Osteoblast (primary cell): Measurements from ENCODE around the gene ARHGEF7. TPM values are rescaled to one million over a fixed set of nuclear protein-coding genes. Genes with fewer than 3 reads are reported as not detected.
A peak's percentile ranks its signal among the peaks of the same experiment; 100 is the strongest.

Experiments
- DNase-seq: peaks from one replicate; pipeline ENCODE4 v3.0.0; 2011; ENCODE audit warnings: low spot score, mixed read lengths; ENCODE audit not compliant: insufficient read length; ENCODE audit errors: missing footprints
- H2AFZ ChIP-seq: 2 replicates; pipeline ENCODE4 v1.6.0; 2011; ENCODE audit warnings: mild to moderate bottlenecking, low read length
- H3K27ac ChIP-seq: 2 replicates; pipeline ENCODE4 v1.5.1; 2011; ENCODE audit warnings: mild to moderate bottlenecking, low read depth, low read length, moderate library complexity
- H3K27me3 ChIP-seq: 2 replicates; pipeline ENCODE4 v1.6.0; 2012; ENCODE audit warnings: mild to moderate bottlenecking, control low read depth, inconsistent platforms, low read length, moderate library complexity; ENCODE audit not compliant: insufficient read depth
- H3K36me3 ChIP-seq: 2 replicates; pipeline ENCODE4 v1.5.1; 2011; ENCODE audit warnings: mild to moderate bottlenecking, low read length, control low read depth, moderate library complexity; ENCODE audit not compliant: insufficient read depth
- H3K4me1 ChIP-seq: 2 replicates; pipeline ENCODE4 v1.5.1; 2011; ENCODE audit warnings: mild to moderate bottlenecking, low read length, control low read depth, moderate library complexity; ENCODE audit not compliant: insufficient read depth
- H3K4me2 ChIP-seq: 2 replicates; pipeline ENCODE4 v1.6.0; 2011; ENCODE audit warnings: mild to moderate bottlenecking, low read length; ENCODE audit not compliant: insufficient read depth
- H3K4me3 ChIP-seq: fragments of 200-600 bp; sonication (generic); 3 replicates; pipeline ENCODE4 v1.5.1; 2012; ENCODE audit warnings: mild to moderate bottlenecking, low read length, inconsistent platforms; ENCODE audit not compliant: insufficient read depth
- H3K79me2 ChIP-seq: 2 replicates; pipeline ENCODE4 v1.6.0; 2012; ENCODE audit warnings: mild to moderate bottlenecking, low read length, control low read depth, inconsistent platforms; ENCODE audit not compliant: insufficient read depth
- H3K9me3 ChIP-seq: 2 replicates; pipeline ENCODE4 v1.5.1; 2011; ENCODE audit warnings: low read depth, low read length, control low read depth
- H4K20me1 ChIP-seq: 2 replicates; pipeline ENCODE4 v1.6.0; 2012; ENCODE audit warnings: mild to moderate bottlenecking, low read length, control low read depth; ENCODE audit not compliant: insufficient read depth
- CTCF ChIP-seq: IDR thresholded peaks from 2 replicates; pipeline ENCODE4 v1.5.1; 2011; ENCODE audit warnings: mild to moderate bottlenecking, low read depth, low read length, moderate library complexity; ENCODE audit errors: extremely low read depth
- total RNA-seq: library from RNA; depleted of rRNA; stranded (reverse); fragments of >200 nt; gene quantifications from 2 replicates; pipeline ENCODE4 v1.2.3, GENCODE V29; 2012

ARHGEF7 gene
- total RNA-seq, 1 donor = 27.5 TPM

DNA sequence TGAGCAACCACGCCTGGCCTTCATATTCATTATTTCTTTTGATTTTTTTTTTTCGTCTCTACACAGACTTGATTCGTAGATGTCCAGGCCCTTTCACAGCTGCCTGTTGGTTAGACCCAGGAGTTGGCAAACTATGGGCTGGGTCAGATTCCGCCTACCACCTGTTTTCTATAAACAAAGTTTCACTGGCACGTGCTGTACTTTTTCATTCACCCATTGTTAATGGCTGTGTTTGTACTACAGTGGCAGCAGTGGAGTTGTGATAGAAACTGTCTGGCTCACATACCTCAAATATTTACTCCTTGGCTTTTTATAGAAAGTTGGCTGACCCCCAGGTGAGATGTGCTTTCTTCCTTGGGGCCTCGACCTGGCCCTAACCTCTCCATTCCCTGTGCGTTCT, 132.4 kb downstream of the ARHGEF7 start:
- H3K79me2 ChIP-seq = peaks cover 17% of the 10 kb centered on the region
- H4K20me1 ChIP-seq = peaks cover 18% of the 10 kb centered on the region
- no peak for TF ChIP-seq CTCF
- no peak overlapping the region for H3K27ac ChIP-seq
- no peaks in the 10 kb centered on the region for H3K9me3 ChIP-seq
- DNase-seq = no peak
- no peak overlapping the region for H3K4me3 ChIP-seq
- H2AFZ ChIP-seq = no peak overlapping the region
- peaks cover 10% of the 10 kb centered on the region for H3K4me1 ChIP-seq
- peaks cover 27% of the 10 kb centered on the region for H3K36me3 ChIP-seq
- no peaks in the 10 kb centered on the region for H3K27me3 ChIP-seq
- no peak overlapping the region for H3K4me2 ChIP-seq

- no peaks in the 10 kb centered on the region for H3K27me3 ChIP-seq
- no peak overlapping the region for H3K27ac ChIP-seq
- peaks cover 15% of the 10 kb centered on the region for H4K20me1 ChIP-seq
Measured at GRCh38 chr13:111248822-111249221, 133.7 kb downstream of the ARHGEF7 start.

DNA sequence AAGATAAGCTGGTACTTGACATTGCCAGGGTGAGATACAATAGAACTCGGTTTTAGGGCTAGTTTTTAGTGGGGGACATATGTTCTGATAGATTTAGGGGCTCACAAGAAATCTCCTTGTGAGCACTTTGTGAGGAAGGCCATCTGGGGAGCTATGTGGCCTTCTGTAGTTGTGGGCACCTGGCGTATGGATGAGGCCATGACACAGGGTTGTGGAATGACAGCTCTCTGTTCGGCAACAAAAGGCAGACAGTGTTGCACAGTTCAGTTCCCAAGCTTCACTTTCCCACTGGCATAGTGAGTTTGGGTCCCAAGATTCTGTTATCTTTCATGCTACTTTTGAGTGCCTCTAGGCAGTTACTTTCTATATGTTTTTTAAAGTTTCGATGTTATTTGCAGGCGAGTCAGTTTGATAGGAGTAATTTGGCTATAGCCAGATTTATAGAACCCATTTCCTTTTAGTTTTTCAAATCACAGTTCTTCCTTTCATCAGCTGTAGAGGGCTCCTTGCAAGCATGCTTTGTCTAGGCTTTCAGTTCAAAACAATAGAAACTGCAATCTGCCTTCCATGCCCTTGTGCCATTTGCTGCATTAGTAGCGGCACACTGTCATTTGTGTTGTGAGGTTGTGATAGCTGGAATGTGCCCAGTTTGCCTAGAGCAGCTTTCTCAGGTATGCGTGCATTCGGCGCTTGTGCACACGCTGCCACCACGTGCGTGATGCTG, 134.7 kb downstream of the ARHGEF7 start:
- Histone ChIP-seq H2AFZ (no peak overlapping the region), H3K4me2 (no peak overlapping the region), H3K27me3 (no peaks in the 10 kb centered on the region), H3K4me3 (no peak overlapping the region), H3K79me2 (peaks cover 20% of the 10 kb centered on the region), H3K4me1 (peaks cover 20% of the 10 kb centered on the region), H3K27ac (no peak overlapping the region), H4K20me1 (peaks cover 15% of the 10 kb centered on the region), H3K36me3 (peaks cover 18% of the 10 kb centered on the region), H3K9me3 (no peaks in the 10 kb centered on the region)
- TF ChIP-seq CTCF = no peak
- no peak for DNase-seq

More at GRCh38 chr13:111248822-111249221, 133.7 kb downstream of the ARHGEF7 start:
- peaks cover 27% of the 10 kb centered on the region for H3K36me3 ChIP-seq
- no peaks in the 10 kb centered on the region for H3K9me3 ChIP-seq
- peaks cover 20% of the 10 kb centered on the region for H3K4me1 ChIP-seq
- H3K79me2 ChIP-seq = peaks cover 20% of the 10 kb centered on the region
- DNase-seq = no peak
- H3K4me3 ChIP-seq = no peak overlapping the region
- no peak overlapping the region for H3K4me2 ChIP-seq
- no peak overlapping the region for H2AFZ ChIP-seq
- TF ChIP-seq CTCF = no peak

GRCh38 chr13:111251646-111252445, 136.7 kb downstream of the ARHGEF7 start:
- no peak for DNase-seq
- peaks cover 27% of the 10 kb centered on the region for H3K79me2 ChIP-seq
- H3K27ac ChIP-seq = peak overlapping the region; percentile 33
- no peaks in the 10 kb centered on the region for H3K9me3 ChIP-seq
- H3K36me3 ChIP-seq = peaks cover 7% of the 10 kb centered on the region
- H2AFZ ChIP-seq = no peak overlapping the region
- H3K4me1 ChIP-seq = peaks cover 20% of the 10 kb centered on the region
- H4K20me1 ChIP-seq = peaks cover 14% of the 10 kb centered on the region
- no peak overlapping the region for H3K4me3 ChIP-seq
- H3K27me3 ChIP-seq = no peaks in the 10 kb centered on the region
- no peak for TF ChIP-seq CTCF
- no peak overlapping the region for H3K4me2 ChIP-seq
